ENCODE data around the gene TIPARP. TPM values are rescaled to one million over a fixed set of nuclear protein-coding genes. Genes with fewer than 3 reads are reported as not detected.
A peak's percentile ranks its signal among the peaks of the same experiment; 100 is the strongest.

The TIPARP gene
- total RNA-seq, 1 donor from 2014 or later = 58.0 TPM

DNA sequence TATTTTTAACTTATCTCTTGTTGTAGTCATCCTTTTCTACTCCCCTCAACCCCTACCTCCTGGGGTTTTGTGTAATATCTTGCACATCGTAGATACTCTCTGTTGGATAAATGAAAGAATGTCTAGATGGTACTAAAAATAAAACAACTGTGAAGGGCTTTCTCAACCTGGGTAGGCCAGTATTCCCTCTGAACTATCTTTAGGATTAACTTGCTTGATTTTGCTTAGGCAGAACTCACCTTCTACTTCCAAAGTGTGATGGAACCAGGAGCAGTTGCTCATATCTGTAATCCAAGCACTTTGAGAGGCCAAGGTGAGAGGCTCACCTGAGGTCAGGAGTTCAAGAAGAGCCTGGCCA is 32.8 kb upstream of the TIPARP start:
- no peak for DNase-seq
- TF ChIP-seq, protein P1, sequence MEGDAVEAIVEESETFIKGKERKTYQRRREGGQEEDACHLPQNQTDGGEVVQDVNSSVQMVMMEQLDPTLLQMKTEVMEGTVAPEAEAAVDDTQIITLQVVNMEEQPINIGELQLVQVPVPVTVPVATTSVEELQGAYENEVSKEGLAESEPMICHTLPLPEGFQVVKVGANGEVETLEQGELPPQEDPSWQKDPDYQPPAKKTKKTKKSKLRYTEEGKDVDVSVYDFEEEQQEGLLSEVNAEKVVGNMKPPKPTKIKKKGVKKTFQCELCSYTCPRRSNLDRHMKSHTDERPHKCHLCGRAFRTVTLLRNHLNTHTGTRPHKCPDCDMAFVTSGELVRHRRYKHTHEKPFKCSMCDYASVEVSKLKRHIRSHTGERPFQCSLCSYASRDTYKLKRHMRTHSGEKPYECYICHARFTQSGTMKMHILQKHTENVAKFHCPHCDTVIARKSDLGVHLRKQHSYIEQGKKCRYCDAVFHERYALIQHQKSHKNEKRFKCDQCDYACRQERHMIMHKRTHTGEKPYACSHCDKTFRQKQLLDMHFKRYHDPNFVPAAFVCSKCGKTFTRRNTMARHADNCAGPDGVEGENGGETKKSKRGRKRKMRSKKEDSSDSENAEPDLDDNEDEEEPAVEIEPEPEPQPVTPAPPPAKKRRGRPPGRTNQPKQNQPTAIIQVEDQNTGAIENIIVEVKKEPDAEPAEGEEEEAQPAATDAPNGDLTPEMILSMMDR (IDR thresholded peaks at IDR 0.05) = no peak
- H3K27ac ChIP-seq = no peak overlapping the region
- ATAC-seq = no peak
- no peaks in the 10 kb centered on the region for H3K36me3 ChIP-seq
- no peak overlapping the region for H3K4me3 ChIP-seq
- no peaks in the 10 kb centered on the region for H3K27me3 ChIP-seq (ENCODE audit: low read depth)
- H3K4me1 ChIP-seq = peaks cover 18% of the 10 kb centered on the region
- no peaks in the 10 kb centered on the region for H3K9me3 ChIP-seq
- intact Hi-C loops (cut with DNase I) = no loop called here

DNA sequence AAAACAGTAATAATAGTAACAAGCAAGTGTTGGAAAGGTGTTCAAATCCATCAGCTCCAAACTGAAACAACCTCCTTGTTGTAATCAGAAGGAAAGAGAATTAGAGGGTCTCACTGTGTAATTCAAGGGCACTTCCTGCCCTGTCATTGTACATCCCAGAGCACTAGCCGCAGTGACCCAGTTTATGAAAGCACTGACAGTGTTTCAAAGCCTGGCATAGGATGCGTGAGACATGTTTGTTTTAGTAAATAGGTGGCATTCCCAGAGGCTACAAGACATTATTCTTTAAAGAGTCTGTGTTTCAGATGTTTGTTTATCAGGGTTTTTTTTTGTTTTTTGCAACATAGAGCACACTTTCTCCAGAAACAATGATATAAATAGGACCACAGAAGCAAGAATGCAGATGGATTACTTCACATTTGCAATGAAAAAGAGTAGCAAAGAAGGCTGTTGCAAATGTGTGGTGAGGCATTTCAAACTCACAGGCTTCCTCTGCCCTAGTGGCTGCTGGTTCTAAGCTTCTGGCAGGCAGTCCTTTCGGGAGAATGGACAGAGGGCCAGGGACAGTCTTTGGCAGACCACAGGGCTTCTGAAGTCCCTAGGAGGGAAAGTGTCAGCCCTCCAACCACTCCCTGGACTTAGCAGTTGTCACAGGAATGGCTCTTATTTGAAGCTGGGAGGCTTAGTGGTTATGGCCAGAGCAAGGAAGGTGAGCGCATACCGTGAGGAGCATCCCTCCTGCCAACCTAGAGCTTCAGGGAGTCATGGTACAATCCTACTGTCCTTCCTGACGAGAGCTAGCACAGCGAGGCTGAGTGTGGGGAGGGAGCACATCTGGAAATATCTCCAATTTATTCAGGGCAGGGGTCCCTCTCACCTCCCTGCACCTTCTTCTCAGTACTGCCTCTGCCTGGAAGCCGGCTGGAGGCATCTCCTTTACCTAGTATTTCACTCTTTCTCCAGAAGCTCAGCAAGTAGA is 31.4 kb upstream of the TIPARP start:
- Histone ChIP-seq H3K27me3 (ENCODE audit: low read depth) (no peaks in the 10 kb centered on the region), H3K27ac (peak overlapping the region; percentile 6), H3K4me1 (peaks cover 18% of the 10 kb centered on the region), H3K9me3 (no peaks in the 10 kb centered on the region), H3K4me3 (no peak overlapping the region), H3K36me3 (no peaks in the 10 kb centered on the region)
- DNase-seq = no peak
- intact Hi-C loops (cut with DNase I) = no loop called here
- TF ChIP-seq, protein P1 (IDR thresholded peaks at IDR 0.05) = no peak
- peak; percentile 39 to 43 for ATAC-seq

DNA sequence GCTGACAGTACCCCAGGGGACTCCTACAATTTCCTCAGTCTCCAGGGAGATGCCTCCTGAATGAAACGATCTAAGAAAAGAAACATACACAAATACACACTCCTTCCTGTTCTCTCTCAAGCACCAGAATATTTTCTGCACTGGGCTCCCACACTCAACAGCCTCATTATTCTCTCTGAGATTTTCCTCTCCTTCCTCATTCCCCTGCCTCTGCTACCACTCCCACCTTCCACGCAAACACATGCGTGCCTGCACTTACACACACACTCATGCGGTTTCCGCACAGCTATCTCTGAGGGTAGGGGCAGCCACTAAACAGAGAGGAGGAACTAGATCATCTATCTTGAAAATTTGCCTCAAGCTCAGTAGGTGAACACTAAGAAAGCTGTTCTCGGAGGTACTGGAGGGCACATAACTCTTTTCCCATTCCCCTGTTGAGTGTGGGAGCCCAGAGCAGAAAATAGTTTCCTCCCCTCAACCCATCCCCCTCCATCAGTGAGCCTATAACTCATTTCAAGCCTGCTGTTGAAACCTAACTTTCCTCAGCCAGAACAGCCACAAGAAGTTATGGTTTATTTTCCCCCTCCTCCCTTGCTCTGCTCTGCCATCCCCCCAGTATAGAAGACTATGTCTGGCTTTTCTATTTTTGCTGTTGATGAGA is 30.5 kb upstream of the TIPARP start:
- ATAC-seq = peak; percentile 86

DNA sequence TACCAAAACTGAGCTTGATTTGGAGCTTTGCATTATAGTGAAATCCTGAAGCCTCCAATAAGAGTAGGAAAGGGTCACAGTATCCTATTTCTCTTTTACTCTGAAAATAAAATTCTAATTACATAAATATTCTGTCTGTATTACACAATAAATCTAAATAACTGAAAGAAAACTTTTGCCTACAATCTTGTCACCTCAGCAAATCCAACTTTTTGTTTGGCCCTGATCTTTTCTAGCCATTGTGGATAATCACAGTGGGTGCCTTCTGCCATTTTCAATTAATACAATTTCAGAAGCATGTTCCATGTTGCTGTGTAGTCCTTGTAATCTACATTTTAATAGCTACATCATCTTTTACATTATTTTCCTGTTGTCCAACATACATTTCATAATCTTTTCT is 29.4 kb upstream of the TIPARP start:
- no peaks in the 10 kb centered on the region for H3K36me3 ChIP-seq
- H3K9me3 ChIP-seq = no peaks in the 10 kb centered on the region
- ATAC-seq (no peak), DNase-seq (no peak)
- intact Hi-C loops (cut with DNase I) = no loop called here
- H3K27ac ChIP-seq = no peak overlapping the region
- peaks cover 18% of the 10 kb centered on the region for H3K4me1 ChIP-seq
- H3K4me3 ChIP-seq = no peak overlapping the region
- TF ChIP-seq, protein P1 (IDR thresholded peaks at IDR 0.05) = no peak
- H3K27me3 ChIP-seq (ENCODE audit: low read depth) = no peaks in the 10 kb centered on the region

More for the DNA sequence above, 30.5 kb upstream of the TIPARP start:
- Histone ChIP-seq H3K36me3 (no peaks in the 10 kb centered on the region), H3K9me3 (no peaks in the 10 kb centered on the region), H3K4me3 (no peak overlapping the region), H3K27me3 (ENCODE audit: low read depth) (no peaks in the 10 kb centered on the region), H3K27ac (peak overlapping the region; percentile 6), H3K4me1 (peaks cover 18% of the 10 kb centered on the region)
- intact Hi-C loops (cut with DNase I) = no loop called here
- DNase-seq = peak; percentile 61
- TF ChIP-seq, protein P1 (IDR thresholded peaks at IDR 0.05) = no peak

DNA sequence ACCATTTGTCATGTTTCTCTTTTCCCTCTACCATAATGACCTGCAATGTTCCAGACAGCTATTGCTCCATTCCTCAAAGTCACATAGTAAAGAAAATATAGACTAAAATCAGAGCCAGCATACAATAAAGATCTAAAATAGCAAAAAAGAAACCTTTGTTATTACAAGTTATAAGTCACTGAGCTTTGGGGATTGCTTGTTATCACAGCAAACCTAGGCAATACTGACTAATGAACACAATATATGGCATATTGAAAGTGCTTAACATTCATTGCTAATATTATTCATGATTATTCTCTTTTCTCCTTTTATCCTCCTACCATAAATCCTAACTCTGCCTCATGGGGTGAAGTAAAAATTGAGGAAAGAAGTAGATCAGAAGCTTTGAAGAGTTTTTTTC is 27.4 kb upstream of the TIPARP start:
- Histone ChIP-seq H3K36me3 (no peaks in the 10 kb centered on the region), H3K9me3 (no peaks in the 10 kb centered on the region), H3K4me3 (no peak overlapping the region), H3K27me3 (ENCODE audit: low read depth) (no peaks in the 10 kb centered on the region), H3K27ac (no peak overlapping the region), H3K4me1 (peaks cover 18% of the 10 kb centered on the region)
- intact Hi-C loops (cut with DNase I) = no loop called here
- ATAC-seq (no peak), DNase-seq (no peak)
- TF ChIP-seq, protein P1 (IDR thresholded peaks at IDR 0.05) = no peak

Measured in lower lobe of right lung (tissue), 2 donors.